Heart left ventricle (tissue), 11 donors: ENCODE data around the gene ABL2. TPM values are rescaled to one million over a fixed set of nuclear protein-coding genes. Genes with fewer than 3 reads are reported as not detected.

ENCODE experiments used
- polyA plus RNA-seq, 2 donors: library from polyadenylated mRNA; stranded (reverse); fragments of 200-250 nt; gene quantifications; one replicate each; pipeline ENCODE4 v1.2.3, GENCODE V29; 2013
- total RNA-seq, 9 donors: library from RNA; depleted of rRNA in 2 of 9; stranded (reverse); fragments of >200 nt in 2 of 9; fragmentation: NEBNext Ultra II Directional in 3 of 9; extraction: Animal tissue kit (Norgen Biotek cat#: 25700) in 3 of 9; gene quantifications; one replicate each; pipeline versions ENCODE4 v1.1.0 to v1.2.4, GENCODE V29; 2016 to 2023
- donor health status: ischemic (EF 13 %, LVEDD 7.1; RV severe dilation, severe dysfunction).
- donor health status: healthy with polysubstance abuse.
- donor health status: DM: no; HTN: yes; CAD: no.
- donor health status: DM: no; HTN: no; CAD: no.
- donor health status: ischemic (EF 25% LVEDD 5.7; RV mildly dilated, moderate dysfunction).
- donor health status: healthy.
- donor health status: DM: yes; HTN: yes; CAD: no.
- donor health status: PGD.
- donor health status: nonischemic (EF 23%, LVEDD 6.1; RV moderate dilation, normal function).

Gene ABL2
- total and polyA plus RNA-seq, 11 donors: 2.5 to 22.0 (median 10.2) TPM

Other genes starting within 250 kb of the ABL2 start
- 10 to 100 TPM; 38.4 to 70.1 (median 58.0) TPM for gene FAM20B, start 203.8 kb downstream of the ABL2 start, total RNA-seq
- 10 to 100 TPM; 13.8 to 49.2 TPM for gene FAM20B, start 203.8 kb downstream of the ABL2 start, polyA plus RNA-seq
- 10 to 100 TPM in 4 of 9 donors, 1 to 10 TPM in 5; 6.3 to 22.4 (median 9.9) TPM for gene TOR3A, start 147.6 kb downstream of the ABL2 start, total RNA-seq
- gene TOR3A, start 147.6 kb downstream of the ABL2 start, polyA plus RNA-seq: 10 to 100 TPM in 1 of 2 donors, 1 to 10 TPM in 1; 3.8 to 19.5 TPM
- gene SOAT1, start 64.1 kb upstream of the ABL2 start, total RNA-seq: 10 to 100 TPM in 3 of 9 donors, 1 to 10 TPM in 6; 5.5 to 34.8 (median 8.1) TPM
- 1 to 10 TPM; 2.0 to 4.8 TPM for gene SOAT1, start 64.1 kb upstream of the ABL2 start, polyA plus RNA-seq
- gene AXDND1, start 136.3 kb upstream of the ABL2 start, total RNA-seq: under 1 TPM in 2 of 9 donors, not detected in 7; 0.08 to 0.16 TPM
- gene AXDND1, start 136.3 kb upstream of the ABL2 start, polyA plus RNA-seq: not detected